ENCODE results near the gene PPP2R5C. TPM values are rescaled to one million over a fixed set of nuclear protein-coding genes. Genes with fewer than 3 reads are reported as not detected.

PPP2R5C gene
- total and polyA plus RNA-seq, 2 donors (not counting 3 experiments of a cell fraction or from before 2014, with no cell fraction given): 42.6 to 83.6 TPM

GRCh38 chr14:101834397-101834796, 72.9 kb downstream of the PPP2R5C start:
- Histone ChIP-seq H3K79me2 (ENCODE audit: control insufficient read depth, insufficient read depth, low read length) (peaks cover 38% of the 10 kb centered on the region), H3K4me1 (ENCODE audit: control insufficient read depth, extremely low read depth, insufficient read depth, low read length) (peaks cover 6% of the 10 kb centered on the region), H3K4me2 (ENCODE audit: insufficient read depth, low read length) (no peak overlapping the region), H4K20me1 (replicated peaks; ENCODE audit: control insufficient read depth, extremely low read depth, insufficient read depth, low read length) (no peaks in the 10 kb centered on the region), H3K9me3 (replicated peaks; ENCODE audit: control insufficient read depth, insufficient read depth, low read length) (no peaks in the 10 kb centered on the region), H3K27me3 (ENCODE audit: control insufficient read depth in 2 of 2, insufficient read depth in 2 of 2, low read length in 2 of 2) (no peaks in the 10 kb centered on the region), H3K36me3 (ENCODE audit: control insufficient read depth in 2 of 2, extremely low read depth in 1 of 2, insufficient read depth in 2 of 2, low read length in 2 of 2) (no peaks in the 10 kb centered on the region), H3K4me3 (replicated peaks in 1 of 3; ENCODE audit: insufficient read depth in 1 of 3, low read depth in 1 of 3, low read length in 3 of 3) (no peak overlapping the region), H2AFZ (ENCODE audit: low read depth, low read length) (no peak overlapping the region), H3K27ac (ENCODE audit: insufficient read depth, low read depth, low read length) (no peak overlapping the region), H3K9ac (replicated peaks; ENCODE audit: extremely low read depth, insufficient read depth, low read length) (no peak overlapping the region), H3K9me1 (replicated peaks; ENCODE audit: control insufficient read depth, extremely low read depth, insufficient read depth, low read length) (no peaks in the 10 kb centered on the region)
- ChIA-PET CTCF (interaction anchor here (0.5 to 1.1 kb wide), 3 partner anchors 10 to 63 kb away, joined by 3 to 4 read pairs (median 4); no protein-coding TSS in a partner anchor), POLR2A (no interaction called here)
- intact Hi-C loops (cut with micrococcal nuclease) (no loop called here), dilution Hi-C loops (cut with MboI; ENCODE audit: extremely low pct_ligation_motif_present, low sequenced_read_pairs) (no loop called here)
- no peak for DNase-seq (ENCODE audit: low read depth, low spot score)
- no peak for FAIRE-seq
- BruUV-seq (replicated peaks): no TSS peak
- TF ChIP-seq MYC (IDR thresholded peaks at IDR 0.05; ENCODE audit: low read depth, low read length): no peak
- TF ChIP-seq FOS (IDR thresholded peaks at IDR 0.05; ENCODE audit: borderline replicate concordance, insufficient read depth, low read length): no peak
- TF ChIP-seq, protein P1, sequence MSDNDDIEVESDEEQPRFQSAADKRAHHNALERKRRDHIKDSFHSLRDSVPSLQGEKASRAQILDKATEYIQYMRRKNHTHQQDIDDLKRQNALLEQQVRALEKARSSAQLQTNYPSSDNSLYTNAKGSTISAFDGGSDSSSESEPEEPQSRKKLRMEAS (IDR thresholded peaks at IDR 0.05; ENCODE audit: insufficient read depth, insufficient read length): no peak
- no peak for TF ChIP-seq POLR2AphosphoS5 (IDR thresholded peaks at IDR 0.05; ENCODE audit: insufficient read depth, low read depth, low read length)
- no peak for TF ChIP-seq JUN (IDR thresholded peaks at IDR 0.05; ENCODE audit: borderline replicate concordance, insufficient read depth, insufficient read length, low read depth)
- no peak for TF ChIP-seq EZH2 (IDR thresholded peaks at IDR 0.05; ENCODE audit: borderline replicate concordance, low read depth, low read length, severe bottlenecking)
- no peak for TF ChIP-seq POLR2A (IDR thresholded peaks at IDR 0.05; ENCODE audit: low read depth, low read length)
- no peak for TF ChIP-seq CTCF (IDR thresholded peaks at IDR 0.05; ENCODE audit: extremely low read depth in 1 of 2, insufficient read depth in 1 of 2, low read depth in 1 of 2, low read length in 2 of 2)
- TF ChIP-seq GATA2 (IDR thresholded peaks at IDR 0.05; ENCODE audit: insufficient read depth, insufficient read length, low read depth, low read length): no peak
